ENCODE measurements around the gene SUGCT. TPM values are rescaled to one million over a fixed set of nuclear protein-coding genes. Genes with fewer than 3 reads are reported as not detected.

SUGCT gene
- total and polyA plus RNA-seq, 2 of the 8 experiments (the other 6 are each of a cell fraction or from before 2014, with no cell fraction given) = 2.8 to 5.4 TPM

- Histone ChIP-seq H2BK15ac (ENCODE audit: low read length) (no peak overlapping the region), H3K36me3 (ENCODE audit: control insufficient read depth in 2 of 4, insufficient read depth in 4 of 4, low read length in 3 of 4) (no peaks in the 10 kb centered on the region), H4K5ac (ENCODE audit: insufficient read length, low read depth, low read length) (no peak overlapping the region), H3K9ac (replicated peaks in 1 of 4; ENCODE audit: extremely low read depth in 1 of 4, low read depth in 3 of 4, low read length in 3 of 4) (no peak overlapping the region), H3K4me2 (ENCODE audit: insufficient read depth in 1 of 2, low read depth in 2 of 2, low read length in 2 of 2) (no peak overlapping the region), H3K18ac (ENCODE audit: extremely low read depth, low read length) (no peak overlapping the region), H2AFZ (ENCODE audit: low read length) (no peak overlapping the region), H2BK5ac (ENCODE audit: low read depth, low read length) (no peak overlapping the region), H3K9me3 (ENCODE audit: insufficient read depth in 2 of 2, low read depth in 1 of 2, low read length in 1 of 2) (no peaks in the 10 kb centered on the region), H3K27ac (ENCODE audit: low read depth, low read length) (no peak overlapping the region), H3K4ac (replicated peaks; ENCODE audit: insufficient read length, low read depth, low read length) (no peak overlapping the region), H2BK120ac (replicated peaks; ENCODE audit: low read depth, low read length) (no peak overlapping the region), H4K8ac (ENCODE audit: extremely low read depth, insufficient read depth, low read length) (no peak overlapping the region), H3K23ac (ENCODE audit: insufficient read length) (no peak overlapping the region), H3K56ac (replicated peaks; ENCODE audit: insufficient read length, low read depth, low read length) (no peak overlapping the region), H3K79me1 (ENCODE audit: low read depth, low read length) (no peaks in the 10 kb centered on the region), H3K23me2 (ENCODE audit: low read depth, low read length) (no peaks in the 10 kb centered on the region), H3K14ac (ENCODE audit: insufficient read length) (no peak overlapping the region), H3K4me3 (ENCODE audit: extremely low read depth in 1 of 4, insufficient read depth in 2 of 4, low read depth in 3 of 4, low read length in 4 of 4) (no peak overlapping the region), H3K27me3 (replicated peaks in 1 of 4; ENCODE audit: control insufficient read depth in 3 of 4, extremely low read depth in 1 of 4, insufficient read depth in 3 of 4, low read length in 3 of 4) (no peaks in the 10 kb centered on the region), H2BK20ac (ENCODE audit: low read length) (no peak overlapping the region), H4K20me1 (replicated peaks in 1 of 2; ENCODE audit: control insufficient read depth in 1 of 2, insufficient read depth in 2 of 2, low read length in 2 of 2) (no peaks in the 10 kb centered on the region), H3K79me2 (ENCODE audit: control insufficient read depth in 1 of 2, insufficient read depth in 2 of 2, low read length in 2 of 2) (no peaks in the 10 kb centered on the region), H2AK5ac (ENCODE audit: low read depth, low read length) (no peak overlapping the region), H3K4me1 (replicated peaks in 1 of 4; ENCODE audit: control insufficient read depth in 3 of 4, insufficient read depth in 4 of 4, low read length in 3 of 4) (peaks cover 0 to 3% (median 0%) of the 10 kb centered on the region in 4 experiments; a peak in 2 of 7 replicates), H2BK12ac (ENCODE audit: low read depth, low read length) (no peak overlapping the region), H4K91ac (replicated peaks; ENCODE audit: insufficient read length, low read length) (no peak overlapping the region)
- DNase-seq (ENCODE audit: low read depth in 1 of 2, low spot score in 2 of 2) (no peak), FAIRE-seq (no peak)
- WGBS, 2 experiments (ENCODE audit: extremely low coverage in 1 of 2, insufficient coverage in 1 of 2, insufficient read length in 1 of 2, insufficient replicate concordance in 2 of 2, low coverage in 1 of 2, low lambda C conversion rate in 2 of 2, missing lambda C conversion rate in 1 of 2) = 90% methylated on average over 3 of the region's 3 CpGs; no CpG with 5 or more reads in 1 of the 2 experiments
- TF ChIP-seq PHF8 (conservative IDR thresholded peaks at IDR 0.05; ENCODE audit: low read depth, low read length) = no peak
- CTCF ChIA-PET (ENCODE audit: partially characterized antibody) = interaction anchor here (0.8 to 1.0 kb wide), 2 partner anchors 12 to 533 kb away, joined by 3 read pairs; no protein-coding TSS in a partner anchor
- POLR2A ChIA-PET (ENCODE audit: partially characterized antibody) = no interaction called here
Measured at GRCh38 chr7:40765639-40766038, 630.8 kb downstream of the SUGCT start.
